ENCODE results near the gene TTLL1. TPM values are rescaled to one million over a fixed set of nuclear protein-coding genes. Genes with fewer than 3 reads are reported as not detected.

TTLL1 gene
- total and polyA plus RNA-seq, 2 experiments from 2014 or later = 33.0 to 38.2 TPM

- Histone ChIP-seq H3K4me3 (peak overlapping the region; percentile 73), H3K4me1 (ENCODE audit: low read depth) (peaks cover 5% of the 10 kb centered on the region), H3K9me3 (ENCODE audit: low read depth) (no peaks in the 10 kb centered on the region), H3K27me3 (no peaks in the 10 kb centered on the region), H3K36me3 (no peaks in the 10 kb centered on the region), H3K27ac (peak overlapping the region; percentile 70)
- DNase-seq (ENCODE audit: low read depth in 1 of 2, low spot score in 1 of 2) = peak; percentile 30 to 53
- TF ChIP-seq CTCF (IDR thresholded peaks at IDR 0.05; ENCODE audit: low read depth, low read length) = no peak
Measured at GRCh38 chr22:43014316-43014868, 74.8 kb downstream of the TTLL1 start.

GRCh38 chr22:43013355-43014315, 75.6 kb downstream of the TTLL1 start:
- Histone ChIP-seq H3K27me3 (no peaks in the 10 kb centered on the region), H3K4me1 (ENCODE audit: low read depth) (peaks cover 5% of the 10 kb centered on the region), H3K9me3 (ENCODE audit: low read depth) (no peaks in the 10 kb centered on the region), H3K36me3 (no peaks in the 10 kb centered on the region), H3K27ac (peak overlapping the region; percentile 70), H3K4me3 (peak overlapping the region; percentile 73)
- TF ChIP-seq CTCF (IDR thresholded peaks at IDR 0.05; ENCODE audit: low read depth, low read length) = no peak
- peak; percentile 36 to 52 for DNase-seq (ENCODE audit: low read depth in 1 of 2, low spot score in 1 of 2)

DNA sequence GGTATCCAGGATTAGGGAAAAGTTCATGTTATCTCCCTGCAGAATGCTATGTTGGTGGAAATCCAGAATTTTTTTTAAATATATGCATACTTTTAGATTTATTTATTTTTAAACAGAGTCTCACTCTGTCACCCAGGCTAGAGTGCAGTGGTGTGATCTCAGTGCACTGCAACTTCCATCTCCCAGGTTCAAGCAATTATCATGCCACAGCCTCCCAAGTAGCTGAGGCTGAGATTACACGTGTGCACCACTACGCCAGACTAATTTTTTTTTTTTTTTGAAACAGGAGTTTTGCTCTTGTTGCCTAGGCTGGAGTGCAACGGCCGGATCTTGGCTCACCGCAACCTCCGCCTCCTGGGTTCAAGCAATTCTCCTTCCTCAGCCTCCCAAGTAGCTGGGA, 76.8 kb downstream of the TTLL1 start:
- H3K27me3 ChIP-seq = no peaks in the 10 kb centered on the region
- peaks cover 11% of the 10 kb centered on the region for H3K4me1 ChIP-seq (ENCODE audit: low read depth)
- no peaks in the 10 kb centered on the region for H3K9me3 ChIP-seq (ENCODE audit: low read depth)
- H3K27ac ChIP-seq = no peak overlapping the region
- DNase-seq (ENCODE audit: low read depth in 1 of 2, low spot score in 1 of 2) = no peak
- H3K4me3 ChIP-seq = no peak overlapping the region
- no peak for TF ChIP-seq CTCF (IDR thresholded peaks at IDR 0.05; ENCODE audit: low read depth, low read length)
- no peaks in the 10 kb centered on the region for H3K36me3 ChIP-seq

GRCh38 chr22:43011079-43011478, 78.1 kb downstream of the TTLL1 start:
- Histone ChIP-seq H3K9me3 (ENCODE audit: low read depth) (no peaks in the 10 kb centered on the region), H3K27ac (no peak overlapping the region), H3K4me3 (no peak overlapping the region), H3K27me3 (no peaks in the 10 kb centered on the region), H3K4me1 (ENCODE audit: low read depth) (peaks cover 11% of the 10 kb centered on the region), H3K36me3 (no peaks in the 10 kb centered on the region)
- TF ChIP-seq CTCF (IDR thresholded peaks at IDR 0.05; ENCODE audit: low read depth, low read length) = no peak
- DNase-seq (ENCODE audit: low read depth in 1 of 2, low spot score in 1 of 2) = no peak

- H3K27me3 ChIP-seq = no peaks in the 10 kb centered on the region
- H3K36me3 ChIP-seq = no peaks in the 10 kb centered on the region
- H3K27ac ChIP-seq = no peak overlapping the region
- H3K9me3 ChIP-seq (ENCODE audit: low read depth) = no peaks in the 10 kb centered on the region
- H3K4me3 ChIP-seq = no peak overlapping the region
- no peak for TF ChIP-seq CTCF (IDR thresholded peaks at IDR 0.05; ENCODE audit: low read depth, low read length)
- no peak for DNase-seq (ENCODE audit: low read depth in 1 of 2, low spot score in 1 of 2)
- H3K4me1 ChIP-seq (ENCODE audit: low read depth) = peaks cover 16% of the 10 kb centered on the region
Measured at GRCh38 chr22:43009444-43009843, 79.7 kb downstream of the TTLL1 start.

Measured in cardiac muscle cell (in vitro differentiated cells and primary cell).